Adipocyte (in vitro differentiated cells): Measurements from ENCODE around the gene THPO.

Experiments
- DNase-seq: peaks from one replicate; pipeline ENCODE4 v3.0.0-alpha.2; 2015; ENCODE audit warnings: low read depth
- H3K27me3 ChIP-seq: replicated peaks from 2 replicates; pipeline ENCODE4 v1.7.0; 2013; ENCODE audit warnings: mild to moderate bottlenecking, low read length, moderate library complexity; ENCODE audit not compliant: control insufficient read depth, insufficient read depth
- H3K36me3 ChIP-seq: 2 replicates; pipeline ENCODE4 v1.7.0; 2013; ENCODE audit warnings: low read length, mild to moderate bottlenecking, moderate library complexity; ENCODE audit not compliant: control insufficient read depth, insufficient read depth, severe bottlenecking
- H3K4me1 ChIP-seq: 2 replicates; pipeline ENCODE4 v1.7.0; 2013; ENCODE audit warnings: mild to moderate bottlenecking, low read length, moderate library complexity; ENCODE audit not compliant: control insufficient read depth, insufficient read depth
- H3K4me3 ChIP-seq: 2 replicates; pipeline ENCODE4 v1.7.0; 2013; ENCODE audit warnings: mild to moderate bottlenecking, low read length, moderate library complexity
- H3K9ac ChIP-seq: 2 replicates; pipeline ENCODE4 v1.7.0; 2013; ENCODE audit warnings: mild to moderate bottlenecking, low read length, moderate library complexity
- H3K9me3 ChIP-seq: 2 replicates; pipeline ENCODE4 v1.7.0; 2013; ENCODE audit warnings: mild to moderate bottlenecking, low read length, moderate library complexity; ENCODE audit not compliant: control insufficient read depth

Gene THPO

GRCh38 chr3:184383033-184383740, 5.2 kb upstream of the THPO start:
- no peaks in the 10 kb centered on the region for H3K36me3 ChIP-seq
- H3K9me3 ChIP-seq = no peaks in the 10 kb centered on the region
- peaks cover 20% of the 10 kb centered on the region for H3K27me3 ChIP-seq
- no peak overlapping the region for H3K9ac ChIP-seq
- DNase-seq = no peak
- no peaks in the 10 kb centered on the region for H3K4me1 ChIP-seq
- no peak overlapping the region for H3K4me3 ChIP-seq

GRCh38 chr3:184382326-184383032, 4.5 kb upstream of the THPO start:
- DNase-seq = no peak
- Histone ChIP-seq H3K36me3 (no peaks in the 10 kb centered on the region), H3K4me1 (peaks cover 7% of the 10 kb centered on the region), H3K9me3 (no peaks in the 10 kb centered on the region), H3K4me3 (no peak overlapping the region), H3K27me3 (peaks cover 25% of the 10 kb centered on the region), H3K9ac (no peak overlapping the region)

DNA sequence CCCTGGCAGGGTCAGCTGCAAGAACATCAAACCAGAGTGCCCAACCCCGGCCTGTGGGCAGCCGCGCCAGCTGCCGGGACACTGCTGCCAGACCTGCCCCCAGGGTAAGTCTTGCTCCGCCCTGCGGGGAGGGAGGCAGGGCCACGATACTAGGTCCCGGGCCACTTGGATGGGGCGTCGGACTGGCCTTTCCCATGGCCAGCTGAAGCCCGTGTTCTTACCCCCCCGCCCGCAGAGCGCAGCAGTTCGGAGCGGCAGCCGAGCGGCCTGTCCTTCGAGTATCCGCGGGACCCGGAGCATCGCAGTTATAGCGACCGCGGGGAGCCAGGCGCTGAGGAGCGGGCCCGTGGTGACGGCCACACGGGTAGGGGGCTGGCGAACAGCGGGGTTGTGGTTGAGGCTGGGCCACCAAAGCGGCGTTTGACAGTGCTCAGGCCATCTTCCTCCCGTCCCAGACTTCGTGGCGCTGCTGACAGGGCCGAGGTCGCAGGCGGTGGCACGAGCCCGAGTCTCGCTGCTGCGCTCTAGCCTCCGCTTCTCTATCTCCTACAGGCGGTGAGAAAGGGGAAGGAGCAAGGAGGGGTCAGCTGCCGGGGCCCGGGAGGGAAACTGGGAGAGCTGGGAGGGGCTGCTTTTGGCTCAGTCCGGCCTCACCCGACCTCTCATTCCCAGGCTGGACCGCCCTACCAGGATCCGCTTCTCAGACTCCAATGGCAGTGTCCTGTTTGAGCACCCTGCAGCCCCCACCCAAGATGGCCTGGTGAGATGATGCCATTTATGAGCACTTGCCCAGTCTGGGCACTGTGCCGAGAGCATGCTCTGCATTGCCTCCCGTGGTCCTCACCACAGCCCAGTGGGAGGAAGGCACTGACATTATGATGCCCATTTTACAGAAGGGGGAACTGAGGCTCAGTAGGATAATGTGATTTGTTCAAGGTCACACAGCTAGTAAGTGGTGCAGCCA, 3.5 kb upstream of the THPO start:
- Histone ChIP-seq H3K4me1 (peaks cover 9% of the 10 kb centered on the region), H3K27me3 (peaks cover 25% of the 10 kb centered on the region), H3K4me3 (no peak overlapping the region), H3K9me3 (no peaks in the 10 kb centered on the region), H3K9ac (no peak overlapping the region), H3K36me3 (no peaks in the 10 kb centered on the region)
- DNase-seq = no peak

GRCh38 chr3:184380627-184381260, 2.7 kb upstream of the THPO start:
- no peaks in the 10 kb centered on the region for H3K36me3 ChIP-seq
- no peaks in the 10 kb centered on the region for H3K9me3 ChIP-seq
- H3K27me3 ChIP-seq = peaks cover 25% of the 10 kb centered on the region
- peak; percentile 18 for DNase-seq
- peaks cover 9% of the 10 kb centered on the region for H3K4me1 ChIP-seq
- peak overlapping the region; percentile 65 for H3K4me3 ChIP-seq
- H3K9ac ChIP-seq = no peak overlapping the region

GRCh38 chr3:184380185-184380626, 2.2 kb upstream of the THPO start:
- no peak overlapping the region for H3K9ac ChIP-seq
- peaks cover 9% of the 10 kb centered on the region for H3K4me1 ChIP-seq
- H3K4me3 ChIP-seq = peak overlapping the region; percentile 65
- peaks cover 25% of the 10 kb centered on the region for H3K27me3 ChIP-seq
- H3K9me3 ChIP-seq = no peaks in the 10 kb centered on the region
- no peaks in the 10 kb centered on the region for H3K36me3 ChIP-seq
- peak; percentile 84 for DNase-seq

DNA sequence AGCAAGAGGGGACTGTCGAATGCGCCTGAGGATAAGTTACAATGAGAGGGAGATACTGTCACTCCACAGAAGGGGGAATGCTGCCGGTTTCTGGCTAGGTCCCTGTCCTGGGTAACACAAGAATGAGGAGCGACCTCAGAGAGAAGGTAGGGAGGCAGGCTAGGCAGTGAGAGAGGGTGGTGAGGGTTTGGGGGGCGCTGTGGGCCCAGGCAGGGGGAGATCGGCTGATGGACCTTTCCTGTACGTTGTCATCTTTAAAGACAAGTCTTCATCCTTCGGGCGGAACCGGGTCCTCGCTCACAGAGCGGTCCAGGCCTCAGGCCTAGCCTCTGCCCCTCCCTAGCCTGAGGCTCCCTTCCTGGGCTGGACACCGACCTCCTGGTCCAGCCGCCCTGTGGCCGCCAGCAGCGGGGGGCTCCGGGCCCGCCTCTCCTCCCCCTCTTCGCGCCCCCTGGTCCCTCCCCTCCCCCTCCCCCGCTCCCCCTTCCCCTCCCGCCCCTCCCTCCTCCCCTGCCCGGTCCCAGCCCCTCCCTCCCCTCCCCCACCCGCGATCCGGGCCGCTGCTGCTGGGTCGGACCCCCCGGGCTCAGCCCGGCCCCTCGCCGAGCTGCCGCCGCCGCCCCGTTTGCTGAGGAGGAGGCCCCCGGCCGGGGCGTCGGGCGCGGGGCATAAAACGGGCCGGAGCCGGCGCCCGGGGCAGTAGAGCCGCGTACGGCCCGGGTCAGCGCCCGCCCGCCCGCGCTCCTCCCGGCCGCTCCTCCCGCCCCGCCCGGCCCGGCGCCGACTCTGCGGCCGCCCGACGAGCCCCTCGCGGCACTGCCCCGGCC, 1.6 kb upstream of the THPO start, which contains the start of gene CHRD:
CHRD (plus strand) TSS at position 697 of the 827 bp plus-strand sequence. CDS start 265 bp downstream, outside the sequence.
- Histone ChIP-seq H3K9me3 (no peaks in the 10 kb centered on the region), H3K27me3 (peaks cover 25% of the 10 kb centered on the region), H3K9ac (no peak within 1 kb of the TSS), H3K36me3 (no peaks in the 10 kb centered on the region), H3K4me1 (peaks cover 9% of the 10 kb centered on the region), H3K4me3 (peak within 1 kb of the TSS; percentile 65)
- DNase-seq = no peak

DNA sequence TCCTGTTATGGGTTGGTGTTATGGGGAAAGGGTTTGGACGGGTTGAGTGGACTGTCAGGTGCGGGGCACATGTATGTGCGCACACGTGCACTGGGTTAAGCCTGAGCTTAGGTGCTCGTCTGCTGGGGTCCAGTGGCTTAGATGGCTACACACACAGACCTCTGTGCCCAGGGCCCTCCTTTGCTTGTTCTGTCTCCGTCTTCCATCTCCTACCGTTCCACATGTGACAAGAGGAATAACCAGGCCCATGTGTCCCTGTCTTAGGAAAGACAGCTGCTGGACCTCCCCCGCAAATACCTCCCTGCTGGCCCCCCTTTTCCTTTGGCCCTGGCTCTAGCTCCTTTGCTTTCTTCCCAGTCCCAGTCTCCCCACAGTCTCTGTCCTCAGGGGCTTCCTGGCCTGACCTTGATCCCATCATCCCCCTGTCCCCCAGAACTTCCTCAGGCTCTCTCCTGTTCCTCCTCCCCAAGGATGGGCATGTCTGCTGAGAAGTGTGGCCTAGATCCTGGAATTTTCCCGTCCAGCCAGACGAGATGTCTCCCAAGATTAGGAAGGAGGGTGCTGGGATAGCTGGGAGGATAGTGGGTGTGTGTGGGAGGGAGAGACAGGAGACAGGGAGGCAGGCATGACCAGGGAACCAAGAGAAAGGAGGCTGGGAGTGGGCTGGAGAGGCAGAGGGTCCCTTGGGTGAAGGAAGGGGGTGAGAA, 797 bp upstream of the THPO start:
- no peaks in the 10 kb centered on the region for H3K9me3 ChIP-seq
- peaks cover 25% of the 10 kb centered on the region for H3K27me3 ChIP-seq
- H3K4me3 ChIP-seq = no peak overlapping the region
- no peaks in the 10 kb centered on the region for H3K36me3 ChIP-seq
- no peak overlapping the region for H3K9ac ChIP-seq
- no peak for DNase-seq
- H3K4me1 ChIP-seq = peaks cover 9% of the 10 kb centered on the region

DNA sequence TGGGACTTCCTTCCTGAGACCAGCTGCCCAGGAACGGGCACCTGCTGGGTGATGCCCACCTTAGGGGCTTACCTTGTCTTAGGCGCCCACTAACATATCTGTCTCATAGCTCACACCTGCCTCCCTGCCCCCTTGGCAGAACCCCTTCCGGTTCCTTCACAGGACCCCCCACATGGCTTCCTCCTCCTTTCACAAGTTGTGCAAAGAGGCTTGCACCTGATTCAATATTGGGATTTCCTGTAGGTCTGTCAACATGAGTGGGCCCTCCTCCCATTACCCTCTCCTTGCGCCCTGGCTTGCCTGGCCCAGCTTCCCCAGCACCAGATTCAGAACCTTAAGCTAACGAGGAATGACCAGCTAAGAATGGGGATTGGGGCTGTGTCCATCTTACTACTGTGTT, 633 bp downstream of the THPO start:
- no peak overlapping the region for H3K4me3 ChIP-seq

DNA sequence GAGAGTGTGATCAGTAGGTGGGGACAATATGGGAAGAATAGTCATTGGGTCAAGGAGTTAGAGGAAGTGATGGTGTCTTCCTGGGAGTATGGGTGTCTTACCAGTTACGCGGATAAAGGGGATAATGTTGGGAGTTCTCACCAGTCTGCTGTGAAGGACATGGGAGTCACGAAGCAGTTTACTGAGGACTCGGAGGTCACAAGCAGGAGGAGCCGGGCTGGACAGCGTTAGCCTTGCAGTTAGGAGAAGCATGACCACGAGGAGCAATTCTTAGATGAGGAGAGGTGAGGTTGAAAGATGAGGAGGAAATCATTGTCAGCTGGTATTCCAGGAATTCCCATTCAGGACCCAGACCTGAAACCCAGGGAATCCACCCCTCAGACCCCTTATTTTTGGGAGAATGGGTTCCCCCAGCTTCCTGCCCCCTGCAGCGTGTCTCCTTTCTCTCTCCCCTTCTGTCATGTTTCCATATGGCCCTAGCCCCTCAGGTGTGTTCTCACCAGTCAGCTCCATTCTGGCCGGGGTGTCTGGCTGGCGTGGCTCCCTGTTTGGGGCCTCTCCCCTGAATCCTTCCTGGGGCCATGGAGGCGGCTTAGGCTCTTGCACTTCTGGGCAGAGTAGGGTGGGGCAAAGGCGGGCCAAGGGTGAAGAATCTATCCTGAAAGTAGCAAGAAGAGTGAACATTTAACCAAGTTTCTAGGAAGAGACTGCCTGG, 2.1 kb downstream of the THPO start:
- no peak for DNase-seq
- Histone ChIP-seq H3K36me3 (no peaks in the 10 kb centered on the region), H3K4me3 (no peak overlapping the region), H3K4me1 (peaks cover 25% of the 10 kb centered on the region), H3K9ac (no peak overlapping the region), H3K9me3 (no peaks in the 10 kb centered on the region), H3K27me3 (peaks cover 13% of the 10 kb centered on the region)

More for the DNA sequence above, 633 bp downstream of the THPO start:
- H3K36me3 ChIP-seq = no peaks in the 10 kb centered on the region
- DNase-seq = no peak
- H3K4me1 ChIP-seq = peaks cover 16% of the 10 kb centered on the region
- no peak overlapping the region for H3K9ac ChIP-seq
- H3K27me3 ChIP-seq = peaks cover 25% of the 10 kb centered on the region
- no peaks in the 10 kb centered on the region for H3K9me3 ChIP-seq
